ENCODE measurements around the gene FAM83E.

Gene FAM83E

DNA sequence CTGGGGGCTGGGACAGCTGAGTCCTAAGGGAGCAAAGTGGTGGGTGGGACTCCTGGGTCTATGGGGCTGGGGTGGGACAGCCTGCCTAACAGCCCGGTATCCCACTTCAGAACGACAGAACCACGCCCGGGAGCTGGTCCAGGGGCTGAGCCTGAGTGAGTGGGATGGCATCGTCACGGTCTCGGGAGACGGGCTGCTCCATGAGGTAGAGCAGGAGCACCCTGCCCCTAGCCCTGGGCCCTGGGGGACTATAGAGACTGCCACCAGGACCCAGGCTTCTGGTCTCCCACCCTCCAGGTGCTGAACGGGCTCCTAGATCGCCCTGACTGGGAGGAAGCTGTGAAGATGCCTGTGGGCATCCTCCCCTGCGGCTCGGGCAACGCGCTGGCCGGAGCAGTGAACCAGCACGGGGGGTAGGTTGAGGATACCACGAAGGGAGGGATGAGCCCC is 13.0 kb upstream of the FAM83E start:
- DNase-seq = no peak

- peak; percentile 55 for DNase-seq
Measured at GRCh38 chr19:48627201-48627864, 12.5 kb upstream of the FAM83E start.

- DNase-seq = no peak
Measured at GRCh38 chr19:48625891-48626327, 11.0 kb upstream of the FAM83E start.

GRCh38 chr19:48624791-48625723 is 10.2 kb upstream of the FAM83E start:
- no peak for DNase-seq

DNA sequence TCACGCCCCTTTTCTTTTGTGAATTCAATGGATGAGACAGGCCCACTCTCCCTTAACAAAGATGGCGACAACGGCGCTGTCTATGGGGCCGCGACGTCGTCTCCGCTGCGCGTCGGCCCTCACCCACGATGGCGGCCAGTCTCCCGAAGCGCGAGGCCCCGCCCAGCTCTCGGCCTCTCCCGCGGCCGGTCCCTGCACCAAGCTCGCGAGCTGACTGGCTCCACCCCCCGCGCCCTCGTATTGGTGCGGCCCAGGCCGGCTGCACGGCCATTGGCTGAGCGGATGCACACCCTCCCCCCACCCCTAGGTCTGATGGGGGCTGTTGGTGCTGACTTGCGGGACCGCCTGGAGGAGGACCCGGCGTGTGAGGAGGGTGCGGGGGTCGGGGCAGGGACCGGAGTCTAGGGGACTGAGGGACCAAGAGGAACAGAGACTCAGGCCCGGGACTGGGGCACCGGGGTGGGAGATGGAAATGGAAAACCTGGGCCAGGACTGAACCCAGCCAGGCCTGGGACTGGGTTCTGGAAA is 9.3 kb upstream of the FAM83E start:
- peak; percentile 99 for DNase-seq

GRCh38 chr19:48623556-48624066 is 8.7 kb upstream of the FAM83E start:
- no peak for DNase-seq

- DNase-seq = no peak
Measured at GRCh38 chr19:48619692-48620585, 5.1 kb upstream of the FAM83E start.

DNA sequence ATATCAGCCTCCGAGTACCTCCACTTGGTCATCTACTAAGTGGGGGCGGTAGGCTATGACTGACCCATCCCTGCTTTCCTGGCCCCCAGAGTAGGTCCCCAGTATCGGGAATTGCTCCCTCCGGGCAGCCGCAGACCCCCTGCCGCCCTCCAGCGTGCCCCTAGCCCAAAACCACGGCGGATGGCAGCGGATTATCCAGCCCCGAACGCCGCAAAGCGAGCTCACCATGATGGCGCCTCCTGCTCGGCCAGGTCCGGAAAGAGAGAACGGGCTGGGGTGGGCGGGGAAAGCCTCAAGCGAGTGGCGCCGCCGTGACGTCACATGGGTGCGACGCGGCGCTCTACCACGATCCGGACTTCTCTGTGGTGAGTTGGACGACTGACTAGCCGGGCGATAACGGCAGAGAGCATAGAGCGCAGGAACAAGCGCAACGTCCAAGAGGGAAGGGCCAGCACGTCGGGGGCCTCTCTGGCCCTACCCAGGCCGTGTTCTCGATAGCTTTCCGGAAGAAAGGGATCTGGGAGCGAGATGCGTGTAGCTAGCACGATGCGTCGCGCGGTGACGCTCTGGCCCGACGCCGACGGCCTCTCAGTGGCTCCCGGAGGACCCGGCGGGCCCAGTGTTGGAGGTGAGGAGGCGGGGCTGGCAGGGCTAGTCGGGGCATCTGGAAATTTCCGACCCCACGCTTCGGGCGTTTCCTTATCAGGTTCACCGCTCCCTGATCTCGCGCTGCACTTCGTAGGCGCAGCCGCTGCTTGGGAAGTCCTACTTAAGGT is 4.2 kb upstream of the FAM83E start, which contains the start of the genes RPL18 and SPHK2:
Gene RPL18 (minus strand): TSS at position 263 of the 776 bp plus-strand sequence. CDS start 35 bp downstream, at position 228.
Gene SPHK2 (plus strand): TSS at position 591 of the 776 bp plus-strand sequence. CDS start 1,009 bp downstream, outside the sequence.
- peak; percentile 97 for DNase-seq

DNA sequence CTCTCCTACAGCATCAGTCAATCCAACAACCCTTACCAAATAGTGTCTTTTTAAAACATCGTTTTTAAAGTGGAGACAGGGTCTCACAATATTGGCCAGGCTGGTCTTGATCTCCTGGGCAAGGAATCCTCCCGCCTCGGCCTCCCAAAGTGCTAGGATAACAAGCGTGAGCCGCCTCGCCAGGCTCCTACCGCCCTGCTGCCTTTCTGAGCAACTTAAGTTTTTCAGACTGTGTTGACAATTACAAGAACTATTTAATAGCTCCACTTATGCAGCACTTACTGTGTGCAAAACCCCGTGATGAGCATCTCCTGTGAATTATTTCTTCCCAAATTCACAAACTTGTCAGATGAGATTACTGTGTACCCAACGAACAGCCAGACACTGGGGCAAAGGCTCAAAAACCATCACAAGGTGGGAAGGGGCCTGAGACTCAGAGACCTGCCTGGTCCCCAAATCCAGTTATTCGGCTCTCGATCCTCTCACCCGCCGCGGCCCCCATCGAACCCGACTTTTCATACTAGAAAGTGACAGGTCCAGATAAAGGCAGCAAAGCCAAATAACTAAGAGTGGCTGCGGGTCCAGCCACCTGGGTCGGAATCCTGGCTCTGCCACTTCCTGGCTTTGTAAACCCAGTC is 3.5 kb upstream of the FAM83E start:
- DNase-seq = no peak

DNA sequence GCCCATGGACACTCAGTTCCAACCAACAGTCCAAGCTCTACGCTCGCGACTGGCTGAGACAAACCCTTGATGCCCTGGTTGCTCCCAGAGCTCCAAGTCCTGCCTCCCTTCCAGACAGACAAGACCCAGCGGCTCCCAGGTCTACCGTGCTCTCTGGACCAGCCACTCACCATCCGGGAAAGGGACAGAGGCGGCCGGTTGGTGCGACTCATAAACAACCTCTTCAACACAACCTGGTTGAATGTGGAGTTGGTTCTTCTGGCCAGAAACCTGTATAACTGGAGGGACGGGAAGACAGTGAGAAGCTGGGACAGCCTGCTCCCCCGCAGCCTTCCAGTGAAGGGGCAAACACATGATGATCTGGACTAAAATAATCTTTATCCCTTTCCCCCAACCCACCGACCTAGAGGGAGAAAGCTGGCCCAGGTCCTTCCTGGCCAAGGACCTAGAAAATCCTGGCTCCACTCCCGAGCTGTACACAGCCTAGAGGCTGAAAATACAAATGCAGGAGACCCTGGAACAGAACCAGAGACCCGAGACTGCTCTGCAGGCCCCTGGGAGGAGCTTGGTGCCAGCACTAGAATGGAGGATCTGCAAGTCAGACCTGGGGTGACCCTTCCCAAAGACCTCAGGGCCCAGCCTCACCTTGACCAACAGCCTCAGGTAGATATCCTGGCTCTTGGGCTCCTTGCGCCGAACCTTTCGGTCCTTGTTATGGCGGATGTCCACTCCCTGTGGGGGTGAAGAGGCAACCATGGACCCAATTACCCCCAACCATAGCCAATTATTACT is 2.5 kb upstream of the FAM83E start:
- no peak for DNase-seq

GRCh38 chr19:48616491-48617056 is 1.7 kb upstream of the FAM83E start:
- no peak for DNase-seq

DNA sequence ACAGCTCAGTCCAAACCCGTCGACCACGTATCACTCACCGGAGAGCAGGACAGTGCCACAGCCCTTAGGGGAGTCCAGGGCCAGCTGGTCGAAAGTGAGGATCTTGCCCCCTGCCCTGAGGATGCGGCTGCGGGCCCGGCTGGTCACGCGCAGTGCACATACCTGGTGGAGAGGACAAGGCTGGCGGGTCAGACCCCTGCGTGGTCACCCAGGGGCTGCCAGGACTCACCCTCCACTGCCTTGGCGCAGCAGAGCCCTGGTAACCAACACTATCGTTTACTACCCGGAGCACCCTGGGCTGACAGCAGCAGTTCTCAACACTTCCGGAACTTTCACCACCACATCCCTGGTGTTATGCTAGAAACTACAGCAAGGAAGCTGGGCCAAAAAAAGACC is 1.2 kb upstream of the FAM83E start:
- DNase-seq = no peak

GRCh38 chr19:48615231-48616040 is 560 bp upstream of the FAM83E start:
- no peak for DNase-seq

DNA sequence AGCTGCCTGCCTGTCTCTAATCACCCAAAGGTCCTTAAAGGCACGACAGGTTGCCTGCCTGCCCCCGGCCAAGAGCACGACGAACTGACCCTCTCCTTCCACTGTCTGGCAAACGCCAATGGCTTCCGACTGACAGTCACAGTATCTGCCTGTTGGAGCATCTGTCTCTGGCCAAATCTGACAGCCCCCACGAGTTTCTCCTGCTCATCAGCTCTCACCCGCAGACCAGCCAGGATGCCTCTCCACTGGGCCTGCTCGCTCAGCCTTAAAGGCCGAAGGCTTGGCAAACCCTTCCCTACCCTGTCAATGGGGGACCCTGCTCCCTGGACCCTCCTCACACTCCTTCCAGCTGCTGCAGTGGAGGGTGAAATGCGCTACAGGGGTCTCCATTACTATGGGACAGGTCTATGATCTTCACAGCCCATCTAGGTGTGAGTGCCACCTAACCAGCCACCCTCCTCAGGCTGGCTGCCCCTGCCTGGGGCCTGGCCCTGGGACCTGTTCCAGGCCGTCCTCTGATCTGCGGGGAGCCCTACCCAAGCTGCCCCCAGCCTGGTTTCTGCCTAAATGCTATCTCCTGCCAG is 932 bp downstream of the FAM83E start:
- DNase-seq = no peak

- DNase-seq = no peak
Measured at GRCh38 chr19:48613024-48613851, 1.6 kb downstream of the FAM83E start.

GRCh38 chr19:48611872-48612271 is 3.0 kb downstream of the FAM83E start:
- DNase-seq = no peak

DNA sequence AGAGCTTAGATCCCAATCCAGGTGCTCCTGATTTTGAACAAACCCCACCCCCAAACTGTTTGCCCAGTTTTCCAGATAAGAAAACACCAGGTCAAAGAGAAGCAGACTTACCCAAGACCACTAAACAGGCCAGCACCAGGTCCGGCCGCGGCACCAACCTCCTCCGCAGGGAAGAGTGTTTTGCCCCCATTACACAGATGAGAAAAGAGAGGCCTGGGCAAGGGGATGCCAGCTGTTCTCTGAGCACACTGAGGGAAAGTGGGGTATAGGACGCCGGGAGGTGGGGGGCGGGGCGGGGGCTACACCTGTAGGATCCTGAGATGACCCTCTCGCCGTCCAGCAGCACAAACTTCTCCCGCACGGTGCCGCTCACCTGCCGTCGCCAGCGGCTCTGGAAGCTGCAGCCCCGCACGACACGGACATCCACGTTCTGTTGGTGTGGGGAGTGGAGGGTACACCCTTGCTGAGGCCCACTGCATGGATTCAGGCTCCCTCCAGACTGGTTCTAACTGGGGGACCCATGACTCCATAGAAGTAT is 5.2 kb downstream of the FAM83E start:
- no peak for DNase-seq
